Activated CD4-positive, CD25-positive, alpha-beta regulatory T cell treated with anti-CD3 and anti-CD28 coated beads, Interleukin-2, amount 50 U/mL, for 24 hours (primary cell): ENCODE results near the gene RGS16.

Experiments used
- ATAC-seq, 2 donors: fragments of 150-1000 bp; cut with Tn5 transposase; one replicate each; pipeline ENCODE4 v1.10.0; 2021; ENCODE audit warnings: mild to moderate bottlenecking in 1 of 2, moderate library complexity in 1 of 2

Gene RGS16

DNA sequence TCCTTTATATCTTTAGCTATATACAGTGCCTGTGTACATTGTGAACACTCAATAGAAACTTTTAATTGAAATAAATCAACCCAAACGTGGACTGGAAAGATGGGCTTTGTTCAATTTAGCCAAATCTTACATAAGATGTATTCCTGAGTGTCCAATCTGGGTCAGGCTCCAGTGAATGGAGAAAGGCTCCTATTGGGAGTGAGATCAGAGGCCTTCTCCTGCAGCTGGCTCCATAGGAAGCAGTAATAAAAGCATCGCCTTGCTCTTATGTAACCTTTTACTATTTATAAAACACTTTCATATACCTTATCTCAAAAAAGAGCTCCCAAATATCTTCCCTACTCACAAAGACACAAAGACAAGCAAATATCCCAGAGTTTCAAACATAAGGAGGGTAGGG is 24.9 kb upstream of the RGS16 start:
- ATAC-seq: no peak

DNA sequence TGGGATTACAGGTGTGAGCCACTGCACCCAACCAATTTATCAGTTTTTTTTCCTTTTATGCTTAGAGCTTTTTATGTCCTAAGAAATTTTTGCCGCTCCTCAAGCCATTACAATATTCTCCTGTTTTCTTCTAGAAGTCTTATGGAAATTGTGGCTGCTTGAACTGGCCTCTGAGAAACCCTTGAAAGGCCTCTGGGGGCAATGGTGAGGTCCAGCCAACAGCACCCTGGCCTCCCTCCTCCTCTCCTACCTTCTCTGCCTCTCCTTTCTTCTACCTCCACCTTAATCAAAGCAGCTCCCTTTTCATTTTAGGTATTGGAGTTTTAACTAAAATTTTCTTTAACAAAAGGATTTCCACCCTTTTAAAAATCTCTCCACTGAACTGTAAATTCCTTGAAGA is 24.5 kb upstream of the RGS16 start:
- no peak for ATAC-seq

DNA sequence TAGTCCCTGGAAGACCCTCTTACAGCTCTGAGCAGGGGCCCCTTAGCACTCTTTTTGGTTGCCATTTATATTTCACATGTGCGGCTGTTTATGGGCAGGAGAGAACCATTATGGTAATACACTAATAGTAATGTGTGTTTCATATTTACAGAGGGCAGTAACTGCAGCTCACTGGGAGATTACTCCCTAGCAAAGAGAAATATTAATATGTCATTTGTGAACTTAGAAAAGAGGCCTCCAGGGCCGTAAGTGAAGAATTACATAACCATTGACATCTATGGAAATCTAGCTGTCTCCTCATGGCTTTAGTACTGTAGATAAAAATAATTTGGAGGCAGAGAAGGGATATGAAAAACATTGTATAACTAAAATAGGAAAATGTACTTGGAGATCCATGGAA is 23.4 kb upstream of the RGS16 start:
- ATAC-seq: no peak

DNA sequence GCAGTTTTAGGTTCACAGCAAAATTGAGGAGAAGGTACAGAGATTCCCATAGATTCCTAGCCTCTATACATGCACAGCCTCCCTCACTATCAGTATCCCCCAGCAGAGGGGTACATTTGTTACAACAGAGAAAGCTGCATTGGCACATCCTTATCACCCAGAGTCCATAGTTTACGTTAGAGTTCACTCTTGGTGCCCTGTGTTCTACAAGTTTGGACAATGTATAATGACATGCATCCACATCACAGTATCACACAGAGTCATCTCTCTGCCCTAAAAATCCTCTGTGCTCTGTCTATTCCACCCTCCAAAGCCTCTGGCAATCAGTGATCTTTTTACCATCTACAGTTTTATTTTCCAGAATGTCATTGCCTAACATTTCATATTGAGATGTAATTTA is 22.3 kb upstream of the RGS16 start:
- ATAC-seq: no peak

DNA sequence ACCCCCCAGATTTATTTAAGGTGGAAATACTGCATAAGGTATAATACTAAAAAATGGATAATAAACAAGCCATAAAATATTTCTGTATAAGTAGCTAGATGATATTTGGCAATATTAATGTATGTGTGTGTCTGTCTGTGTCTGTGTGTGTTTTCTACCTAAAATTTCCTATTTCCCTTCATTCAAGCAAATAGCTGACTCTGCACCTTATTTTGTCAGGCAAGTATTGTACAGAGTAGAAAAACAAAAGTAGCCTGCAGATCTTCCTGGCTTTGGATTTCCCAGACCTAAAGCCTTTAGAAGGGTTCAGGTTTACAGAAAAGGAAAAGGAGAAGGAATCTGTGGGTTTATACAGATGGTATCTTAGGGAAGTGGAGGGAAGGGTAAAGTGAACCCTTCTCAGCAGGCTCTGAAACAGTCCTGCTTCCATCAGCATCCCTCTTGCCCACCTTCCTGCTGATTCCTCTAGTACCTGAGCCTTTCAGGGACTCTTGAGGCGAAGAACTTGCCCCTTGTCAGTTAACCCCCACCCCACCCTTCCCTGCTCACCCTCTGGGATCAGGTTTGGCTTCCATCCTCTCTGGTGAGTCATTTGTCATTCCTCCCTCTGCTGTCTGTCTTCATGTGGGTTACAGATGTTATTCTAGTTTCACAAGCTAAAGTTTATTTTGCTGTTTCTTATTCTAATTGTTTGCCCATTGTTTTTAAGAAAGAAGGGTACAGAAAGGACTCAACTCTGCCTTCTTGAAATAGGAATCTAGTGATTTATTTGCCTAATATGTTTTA is 21.7 kb upstream of the RGS16 start:
- no peak for ATAC-seq

DNA sequence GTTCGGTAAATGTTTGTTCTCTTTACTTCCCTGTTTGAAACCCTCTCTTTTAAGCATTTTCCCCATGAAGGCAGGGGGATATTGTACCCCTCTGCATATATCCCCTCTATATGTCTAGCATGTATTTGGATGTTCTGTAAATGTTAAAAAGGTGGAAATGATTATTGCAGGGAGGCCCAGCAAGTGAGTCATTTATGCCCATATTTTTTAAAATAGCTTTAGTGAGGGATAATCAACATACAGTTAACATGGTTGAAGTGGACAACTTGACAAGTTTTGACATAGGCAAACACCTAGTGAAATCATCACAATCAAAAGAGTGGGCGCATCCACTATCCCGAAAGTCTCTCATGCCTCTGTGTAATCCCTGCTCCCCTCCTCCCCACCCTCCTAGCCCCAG is 20.8 kb upstream of the RGS16 start:
- no peak for ATAC-seq

DNA sequence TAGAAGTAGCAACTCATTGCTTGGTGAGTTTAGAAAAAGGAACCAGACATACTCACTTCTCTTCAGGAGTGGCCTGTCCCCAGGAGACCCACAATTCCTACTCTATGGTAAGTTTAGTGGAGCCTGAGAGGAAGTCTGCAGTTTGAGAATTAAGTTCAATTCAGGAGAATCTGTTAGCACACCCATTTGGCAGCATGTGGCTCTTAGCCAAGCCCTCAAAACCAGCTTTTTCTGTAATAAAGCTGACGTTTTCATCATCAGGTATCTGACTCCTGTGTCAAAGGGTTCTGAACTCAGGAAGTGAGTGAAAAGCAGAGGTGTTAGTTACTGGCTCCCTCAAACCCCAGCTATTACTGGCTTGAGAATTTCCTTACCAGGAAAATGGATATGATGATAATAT is 20.4 kb upstream of the RGS16 start:
- no peak for ATAC-seq

DNA sequence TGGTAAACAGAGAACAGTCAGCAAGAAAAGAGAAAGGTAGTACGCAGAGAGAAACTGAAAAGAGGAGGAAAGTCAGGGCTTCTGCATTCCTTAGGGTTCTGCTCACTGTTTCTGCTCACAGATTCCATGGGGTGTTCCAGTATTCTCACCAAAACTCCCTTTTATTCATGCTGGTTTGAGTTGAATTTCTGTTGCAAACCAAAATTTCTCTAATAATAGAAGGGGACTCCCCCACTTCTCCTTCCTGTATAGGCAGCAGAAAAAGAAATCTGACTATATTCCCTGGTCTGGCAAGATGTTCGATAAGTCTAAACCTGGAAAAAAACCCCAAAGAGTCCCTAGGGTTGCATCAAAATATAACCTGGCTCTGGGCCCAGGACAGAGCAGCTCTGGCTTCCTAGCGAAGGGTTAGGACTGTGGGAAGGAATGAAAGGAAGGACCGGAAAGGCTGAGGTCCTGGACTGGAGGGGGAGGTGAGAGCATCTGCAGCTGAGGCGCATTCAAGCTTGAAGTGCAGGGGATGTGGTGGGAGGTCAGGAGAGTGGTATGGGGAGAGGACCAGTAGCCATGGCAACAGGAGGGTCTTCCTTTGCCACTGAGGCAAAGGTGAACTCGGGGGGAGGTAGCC is 18.8 kb upstream of the RGS16 start:
- ATAC-seq: no peak

DNA sequence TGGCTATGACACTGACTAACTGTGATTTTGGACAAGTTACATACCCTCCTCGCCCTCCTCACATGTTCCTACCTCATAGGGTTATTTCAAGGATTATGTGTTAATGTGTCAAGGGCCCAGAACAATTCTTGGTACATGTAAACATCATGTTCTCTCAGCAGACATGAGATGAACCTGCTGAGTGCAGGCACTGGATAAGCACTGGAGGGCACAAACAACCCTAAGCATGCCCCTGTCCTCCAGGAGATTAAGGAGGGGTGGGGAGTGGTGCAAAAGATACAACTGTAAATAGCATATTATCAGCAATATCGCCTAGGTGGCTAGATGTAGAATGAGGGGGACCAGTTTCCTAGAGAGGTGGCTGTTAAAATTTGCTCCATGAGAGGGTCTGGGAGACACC is 17.7 kb upstream of the RGS16 start:
- no peak for ATAC-seq

DNA sequence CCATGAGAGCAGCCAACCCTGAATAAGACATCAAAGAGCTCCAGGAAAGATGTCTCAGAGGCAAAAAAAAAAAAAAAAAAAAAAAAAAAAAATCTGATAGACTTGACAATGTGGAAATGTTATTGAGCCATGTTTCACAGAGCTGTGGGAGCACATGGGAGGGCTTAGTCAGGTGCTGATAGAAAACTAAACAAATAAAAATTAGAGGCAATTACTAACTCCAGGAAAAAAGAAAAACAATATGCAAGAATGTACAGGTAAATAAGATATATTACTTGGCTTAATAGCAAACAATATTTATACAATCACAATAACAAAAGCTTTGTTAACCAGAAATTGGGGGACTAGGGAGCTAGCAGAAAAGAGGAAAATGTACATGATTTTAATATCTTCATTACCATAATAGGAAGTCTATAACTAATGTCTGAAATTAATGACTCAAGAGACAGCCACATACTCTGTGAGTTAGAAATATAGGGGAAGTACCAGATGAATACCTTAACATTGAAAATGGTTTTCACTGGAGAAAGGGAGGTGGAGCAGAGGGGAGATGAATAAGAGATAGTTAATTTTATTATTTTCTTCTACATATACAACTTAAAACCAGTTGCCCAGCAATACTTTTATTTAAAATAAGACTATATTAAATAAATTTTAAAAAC is 16.9 kb upstream of the RGS16 start:
- peak; percentile 78 to 83 for ATAC-seq

DNA sequence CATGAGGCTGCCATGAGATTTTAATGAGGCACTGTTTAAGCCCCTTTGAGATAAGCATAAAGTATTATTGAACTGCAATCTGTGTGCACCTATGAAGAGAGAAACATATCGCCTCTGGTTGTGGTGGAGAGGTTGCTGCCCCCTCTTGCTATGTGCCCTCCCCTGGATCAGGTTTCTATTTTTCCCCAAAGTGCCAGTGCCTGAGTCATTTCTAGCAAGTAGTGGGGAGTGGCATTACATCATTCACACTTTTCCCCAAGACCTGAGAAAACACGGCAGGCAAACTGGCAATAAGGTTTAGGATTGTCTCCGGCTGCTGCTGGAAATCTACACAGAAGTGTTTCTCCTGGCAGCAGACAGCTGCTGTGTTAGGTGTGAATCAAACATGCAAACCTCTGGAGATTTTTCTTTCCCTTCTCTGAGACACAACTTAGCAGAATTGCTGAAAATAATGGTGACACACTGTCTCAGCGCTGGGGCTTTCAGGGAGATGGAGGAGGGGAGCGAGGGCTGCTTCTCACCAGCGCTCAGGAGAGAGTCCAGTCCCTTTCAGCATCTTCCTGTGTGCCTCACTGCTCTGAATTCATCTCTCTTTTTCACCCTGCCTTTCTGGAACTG is 13.7 kb upstream of the RGS16 start:
- ATAC-seq: no peak

DNA sequence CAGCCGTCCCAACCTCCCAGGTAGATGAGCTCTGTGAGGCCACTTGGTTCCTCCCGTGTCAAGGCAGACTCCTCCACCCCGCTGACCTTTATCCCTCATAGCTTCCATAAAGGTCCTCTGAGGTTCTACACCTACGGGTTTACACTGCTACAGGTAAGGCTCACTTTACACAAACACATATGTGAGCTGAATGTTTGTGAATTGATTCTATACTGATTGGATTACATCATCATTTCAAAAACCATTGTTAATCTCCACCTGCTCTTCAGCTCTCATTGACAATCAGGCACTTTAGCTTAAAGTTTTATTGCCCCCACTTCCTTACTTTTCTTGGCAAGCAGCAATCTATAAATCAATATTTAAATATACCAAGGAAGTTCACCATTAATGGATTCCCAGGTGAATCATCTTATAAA is 12.8 kb upstream of the RGS16 start:
- no peak for ATAC-seq

DNA sequence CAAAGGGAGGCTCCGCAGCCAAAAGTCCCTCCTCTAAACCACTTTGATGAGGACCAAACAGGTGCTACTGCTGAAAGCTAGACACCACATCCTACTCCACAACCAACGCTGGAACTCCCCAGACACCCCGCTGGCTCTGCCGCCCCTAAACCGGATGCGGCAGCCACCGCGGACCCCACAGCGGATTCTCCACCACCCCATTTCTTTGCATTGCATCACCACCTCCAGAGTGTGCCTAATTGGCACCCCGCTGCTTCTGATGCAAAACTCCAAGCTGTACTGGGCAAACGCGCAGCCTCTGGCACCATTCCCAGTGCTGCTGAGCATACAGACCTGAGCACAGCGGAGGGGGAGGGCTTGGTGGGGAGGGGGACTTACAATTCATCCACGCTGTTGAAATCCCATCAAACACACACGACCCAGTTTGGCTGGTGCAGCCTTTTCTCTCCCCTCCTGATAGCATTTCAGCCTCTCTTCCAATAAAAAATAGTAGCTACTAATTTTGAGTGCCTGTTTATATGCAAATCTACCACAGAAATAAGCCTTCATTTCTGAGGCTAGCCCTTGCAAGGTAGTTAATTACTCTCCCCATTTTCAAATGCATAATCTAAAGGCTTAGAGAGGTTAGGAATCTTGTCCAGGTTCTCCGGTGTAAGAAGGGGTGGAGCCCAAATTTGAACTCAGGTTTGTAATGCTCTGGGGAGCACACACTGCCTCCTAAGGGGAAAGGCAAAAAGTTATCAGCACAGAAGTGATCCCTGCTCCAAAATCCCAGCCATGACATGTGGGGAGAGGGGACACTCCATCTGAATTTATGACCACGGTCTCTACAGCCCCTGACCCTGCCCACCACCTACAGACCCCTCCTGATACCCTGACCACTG is 12.2 kb upstream of the RGS16 start:
- ATAC-seq: peak; percentile 92

DNA sequence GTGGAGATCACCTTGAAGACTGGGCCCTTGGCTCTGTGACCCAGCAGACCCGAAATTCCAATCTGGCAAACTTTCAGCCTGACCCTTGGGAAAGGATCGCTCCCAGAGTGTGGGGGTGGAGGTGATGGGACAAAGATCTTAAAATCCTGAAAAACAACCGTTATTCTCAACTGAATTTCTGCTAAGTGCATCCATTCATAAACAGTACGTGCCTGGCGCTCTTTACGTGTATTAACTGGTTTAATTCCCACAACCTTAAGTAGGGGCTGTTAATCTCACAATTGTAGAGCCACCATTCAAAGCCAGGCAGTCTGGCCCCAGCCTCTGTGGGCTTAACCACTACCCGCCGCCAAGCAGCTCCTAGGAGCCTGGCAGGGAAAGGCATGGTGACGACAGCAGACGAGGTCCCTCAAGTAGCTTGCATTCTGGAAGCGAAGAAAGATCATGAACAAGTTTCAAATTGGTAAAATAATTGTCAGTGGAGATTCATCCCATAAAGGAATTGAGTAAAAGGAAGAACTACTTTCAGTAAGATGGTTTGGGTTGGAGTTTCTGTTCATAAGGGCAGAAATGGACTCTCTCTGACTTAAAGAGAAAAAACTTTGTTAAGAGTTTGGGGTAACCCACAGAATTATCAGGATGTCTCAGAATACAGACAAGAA is 11.4 kb upstream of the RGS16 start:
- ATAC-seq: peak; percentile 21 to 32

DNA sequence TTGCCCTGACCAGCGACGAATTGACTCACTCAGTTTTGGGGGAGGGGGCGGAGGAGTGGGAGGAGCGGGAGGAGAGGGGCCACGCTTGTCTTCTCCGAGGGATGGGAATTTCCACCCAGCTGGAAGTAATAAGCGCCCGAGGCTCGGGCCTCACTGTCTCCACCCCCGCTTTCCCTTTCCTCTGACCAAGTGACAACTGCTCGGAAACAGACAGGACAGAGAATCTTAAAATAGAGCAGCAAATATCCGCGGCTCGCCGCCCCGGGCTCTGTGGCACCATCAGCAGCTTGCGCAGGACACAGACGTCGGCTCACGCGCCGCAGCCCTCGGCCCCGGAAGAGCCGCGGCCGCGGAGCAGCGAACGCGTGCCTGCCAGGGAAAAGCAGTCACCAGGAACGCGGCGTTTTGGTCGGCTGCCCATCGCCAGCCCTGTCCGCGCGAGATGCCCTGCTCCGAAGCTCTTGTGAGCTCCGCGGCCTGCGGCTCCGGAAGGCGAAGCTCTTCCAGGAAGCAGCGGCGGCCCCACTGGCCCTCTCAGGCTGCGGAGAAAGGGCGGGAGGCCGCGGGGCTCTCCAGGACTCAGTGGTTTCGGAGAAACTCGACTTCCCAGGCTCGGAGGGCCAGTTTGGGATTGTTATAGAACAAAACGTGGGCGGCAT is 10.7 kb upstream of the RGS16 start:
- ATAC-seq: peak; percentile 14 to 18

DNA sequence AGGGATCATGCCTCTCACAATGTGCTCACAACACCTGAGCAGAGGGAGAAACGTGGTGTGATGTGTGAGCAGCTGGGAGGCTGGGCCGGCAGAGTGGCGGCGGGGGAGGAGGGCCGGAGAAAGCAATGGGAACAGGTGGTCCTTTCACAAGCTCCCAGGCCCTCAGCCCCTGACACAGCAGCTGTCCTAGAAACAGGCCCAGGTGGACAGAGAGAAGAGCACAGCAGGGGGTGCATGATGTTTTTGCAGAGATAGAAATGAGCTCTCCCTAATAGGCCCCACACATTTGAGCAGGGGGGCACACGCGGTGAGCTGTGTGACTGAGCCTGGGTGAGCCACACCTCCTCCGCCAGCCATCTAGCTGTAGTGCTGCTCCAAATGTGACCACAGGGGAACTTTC is 7.6 kb upstream of the RGS16 start:
- ATAC-seq: no peak

DNA sequence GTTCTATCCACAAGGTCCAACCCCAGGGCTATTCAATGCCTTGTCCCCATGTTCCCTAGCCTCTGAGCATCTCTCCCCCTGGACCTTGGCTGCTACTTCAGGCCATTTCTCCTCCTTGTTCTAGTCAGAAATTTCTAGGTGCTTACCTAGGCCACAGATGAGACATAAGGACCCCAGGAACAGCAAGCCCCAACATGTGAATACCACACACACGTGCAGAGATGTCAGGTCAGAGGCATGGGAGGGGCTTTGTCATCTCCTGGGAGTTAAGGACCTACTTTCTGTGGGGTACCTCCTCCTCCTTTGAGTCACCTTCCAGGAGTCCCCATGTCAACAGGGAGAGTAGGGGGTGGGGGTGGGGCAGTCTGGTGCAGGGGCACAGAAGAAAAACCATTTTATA is 7.1 kb upstream of the RGS16 start:
- no peak for ATAC-seq

DNA sequence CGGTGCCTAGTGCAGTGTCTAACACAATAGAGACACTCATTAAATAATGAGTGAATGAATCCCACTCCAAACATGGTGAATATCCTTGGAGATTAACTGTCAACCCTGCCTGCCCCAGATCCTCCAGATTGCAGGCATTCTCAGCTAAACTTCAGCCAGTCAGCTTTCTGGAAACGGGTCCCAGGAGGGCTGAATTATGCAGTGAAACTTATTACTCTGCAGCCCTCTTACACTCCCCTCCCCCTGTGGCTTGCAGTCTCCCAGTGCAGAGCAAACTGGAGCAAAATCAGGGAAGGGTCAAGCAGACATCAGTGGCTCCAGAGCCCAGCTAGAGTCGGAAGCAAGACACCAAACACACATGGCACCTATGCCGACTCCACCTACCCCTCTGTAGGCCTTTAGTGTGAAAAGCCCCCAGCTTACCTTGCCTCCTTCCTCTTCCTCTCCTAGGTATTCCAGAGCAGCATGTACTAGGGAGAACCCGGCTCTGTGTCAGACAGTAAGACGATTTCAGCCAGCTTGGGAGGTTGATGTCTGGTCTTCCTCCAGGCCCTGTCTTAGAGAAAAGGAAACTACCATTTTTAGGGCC is 6.5 kb upstream of the RGS16 start:
- no peak for ATAC-seq

DNA sequence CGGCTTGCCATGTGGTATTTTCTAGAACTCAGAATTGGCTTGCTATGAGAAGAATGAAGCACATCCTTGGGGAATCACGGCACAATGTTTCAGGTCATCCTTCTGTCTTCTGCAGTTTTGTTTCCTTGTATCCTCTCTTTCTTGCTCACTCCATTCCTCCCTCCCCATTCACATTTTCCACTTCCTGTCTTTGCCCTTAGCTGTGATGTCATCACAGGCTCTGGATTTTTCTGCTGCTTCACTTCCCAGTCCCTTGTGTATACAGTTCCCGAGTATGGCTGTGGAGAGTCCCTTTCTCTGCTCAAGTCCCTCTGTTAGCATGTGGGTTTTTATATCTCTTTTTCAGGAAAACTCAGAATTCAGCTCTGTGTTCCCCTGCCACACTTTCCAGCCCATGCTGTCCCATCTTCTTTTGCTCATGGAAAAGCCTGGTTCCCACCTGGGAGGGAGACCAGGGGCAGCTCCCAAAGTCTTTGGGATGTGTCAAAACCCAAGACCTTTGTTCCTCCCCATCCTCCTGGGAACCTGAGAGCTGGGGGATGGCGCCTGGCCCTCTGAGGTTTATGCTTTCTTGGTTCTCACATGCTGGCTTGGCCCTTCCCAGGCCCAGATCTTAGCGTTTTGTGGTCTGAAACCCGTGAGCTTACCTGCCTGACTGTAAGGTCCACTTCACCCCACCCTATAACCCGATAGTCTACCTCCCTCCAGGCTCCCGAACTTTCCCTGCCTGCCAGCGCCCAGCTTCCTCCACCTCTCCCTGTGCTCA is 4.8 kb upstream of the RGS16 start:
- no peak for ATAC-seq

DNA sequence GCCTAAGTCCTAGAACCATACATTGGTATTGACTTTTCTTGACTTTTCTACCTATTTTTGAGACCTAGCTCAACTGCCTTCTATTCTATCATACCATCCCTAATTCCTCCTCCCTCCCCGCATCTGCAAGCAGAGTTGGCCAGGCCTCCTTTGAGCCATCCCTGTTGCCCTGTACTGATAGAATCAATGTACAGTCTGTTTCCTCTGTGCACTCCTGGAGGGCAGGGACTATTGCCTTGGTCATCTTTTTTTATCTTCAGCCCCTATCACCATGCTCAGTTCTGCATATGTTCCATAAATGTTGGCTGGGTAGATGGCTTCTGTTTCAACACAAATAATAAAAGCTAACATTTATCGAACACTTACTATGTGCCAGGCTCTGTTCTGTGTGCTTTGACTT is 4.0 kb upstream of the RGS16 start:
- ATAC-seq: no peak
